GM18505 (cell line): Measurements from ENCODE around the gene NFIC.

Experiments used
- ATAC-seq: cut with Tn5 transposase; IDR thresholded peaks from one replicate; pipeline ENCODE4 v1.9.1; 2021; ENCODE audit not compliant: unreplicated experiment
- POLR2A ChIP-seq: IDR thresholded peaks from 4 replicates; pipeline ENCODE4 v1.6.1; 2011; ENCODE audit warnings: borderline replicate concordance; ENCODE audit not compliant: insufficient read depth, insufficient read length; ENCODE audit errors: extremely low read depth

Gene NFIC

GRCh38 chr19:3479177-3479833 is 112.9 kb downstream of the NFIC start:
- ATAC-seq, result no peak
- no peak for TF ChIP-seq POLR2A

GRCh38 chr19:3479834-3480215 is 113.4 kb downstream of the NFIC start:
- no peak for TF ChIP-seq POLR2A
- no peak for ATAC-seq

DNA sequence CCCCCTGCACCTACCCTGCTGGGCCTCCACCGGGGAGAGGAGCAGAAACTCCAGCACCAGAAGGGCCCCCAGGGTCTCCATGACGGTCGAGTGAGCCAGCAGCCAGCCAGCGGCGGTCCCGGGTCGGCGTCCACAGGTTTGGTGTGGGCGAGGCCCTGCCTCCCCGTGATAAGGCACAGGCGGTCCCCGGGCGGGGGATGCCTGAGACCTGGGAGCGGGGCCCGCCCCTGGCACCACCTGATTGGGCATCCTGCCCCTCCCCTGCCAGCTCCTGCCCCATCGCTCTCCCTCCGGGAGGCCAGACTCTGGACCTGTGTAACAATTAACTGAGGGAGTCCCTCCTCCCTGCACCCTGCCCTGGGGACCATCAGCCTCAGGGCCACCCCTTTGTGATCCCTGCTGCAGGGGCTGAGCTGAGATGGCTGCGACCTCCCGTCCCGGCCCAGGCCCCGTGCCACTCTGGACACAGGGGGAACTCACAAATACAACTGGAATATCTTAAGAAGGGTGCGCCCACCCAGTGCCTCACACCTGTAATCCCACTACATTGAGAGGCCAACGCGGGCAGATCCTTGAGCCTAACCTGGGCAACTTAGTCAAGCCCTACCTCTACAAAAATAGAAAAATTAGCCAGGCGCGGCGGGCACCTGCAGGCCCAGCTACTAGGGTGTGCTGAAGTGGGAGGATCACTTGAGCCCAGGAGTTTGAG is 114.2 kb downstream of the NFIC start, which contains the start of gene SMIM24:
TSS of gene SMIM24 (minus strand) at position 143 of the 709 bp plus-strand sequence. CDS start at position 81, 62 bp downstream.
- TF ChIP-seq POLR2A, result no peak
- ATAC-seq, result no peak

GRCh38 chr19:3481241-3482090 is 115.1 kb downstream of the NFIC start:
- no peak for TF ChIP-seq POLR2A
- no peak for ATAC-seq

GRCh38 chr19:3482507-3483225 is 116.3 kb downstream of the NFIC start:
- no peak for ATAC-seq
- TF ChIP-seq POLR2A, result no peak

DNA sequence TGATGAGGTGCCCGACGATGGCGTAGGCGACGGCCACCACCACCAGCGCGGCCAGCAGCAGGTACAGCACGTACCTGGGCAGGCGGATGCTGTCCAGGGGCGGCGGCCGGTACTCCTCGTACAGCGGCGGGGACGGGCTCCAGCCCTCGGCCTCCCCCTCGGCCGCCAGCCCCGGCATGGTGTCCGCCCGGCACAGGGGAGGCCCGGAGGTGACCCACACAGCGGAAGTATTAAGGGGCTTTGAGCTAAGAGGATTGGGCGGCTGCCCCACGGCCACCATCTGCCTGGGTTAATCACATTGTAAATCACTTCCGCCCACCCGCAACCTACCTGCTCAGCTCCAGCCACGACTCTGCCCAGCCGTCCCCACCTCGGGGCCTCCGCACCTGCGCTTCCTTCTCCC is 116.8 kb downstream of the NFIC start, which contains the start of gene SMIM44:
TSS of gene SMIM44 (minus strand) at position 216 of the 403 bp plus-strand sequence. CDS start at position 178, 38 bp downstream.
- no peak for ATAC-seq

GRCh38 chr19:3491396-3492119 is 125.2 kb downstream of the NFIC start:
- no peak for TF ChIP-seq POLR2A
- ATAC-seq, result no peak

More for the DNA sequence above, 116.8 kb downstream of the NFIC start, which contains the start of gene SMIM44:
- no peak for TF ChIP-seq POLR2A

DNA sequence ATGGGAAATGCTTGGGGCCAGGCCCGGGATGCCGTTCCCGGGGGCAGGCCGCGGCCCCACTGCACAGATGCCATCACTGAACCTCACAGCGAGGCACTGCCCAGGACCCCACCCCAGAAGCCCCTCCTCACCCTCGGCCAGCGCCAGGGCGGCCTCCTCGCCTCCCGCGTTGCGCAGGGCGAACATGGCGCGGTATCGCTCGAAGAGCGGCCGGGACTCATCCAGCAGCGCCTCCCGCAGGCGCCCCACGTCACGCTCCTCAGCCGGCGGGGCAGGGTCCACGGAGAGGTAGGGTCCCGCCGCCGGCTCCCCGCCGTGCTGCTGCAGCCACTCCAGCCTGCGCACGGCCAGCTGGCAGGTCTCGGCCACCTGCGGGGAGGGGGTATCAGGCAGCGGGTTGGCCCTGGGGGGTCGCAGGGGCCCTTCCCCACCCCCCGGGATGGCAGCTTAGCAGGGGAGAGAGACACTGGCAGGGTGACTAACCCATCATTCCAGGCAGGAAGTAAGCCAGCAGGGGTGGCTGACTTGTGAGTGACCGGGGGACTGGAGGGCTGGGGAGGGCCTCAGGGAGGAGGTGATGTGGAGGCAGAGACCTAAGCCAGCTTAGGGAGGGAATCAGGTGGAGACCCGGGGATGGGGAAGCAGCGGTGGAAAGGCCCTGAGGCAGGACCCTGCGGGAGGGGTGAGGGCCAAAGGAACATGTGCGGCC is 125.9 kb downstream of the NFIC start:
- no peak for TF ChIP-seq POLR2A
- ATAC-seq, result no peak

DNA sequence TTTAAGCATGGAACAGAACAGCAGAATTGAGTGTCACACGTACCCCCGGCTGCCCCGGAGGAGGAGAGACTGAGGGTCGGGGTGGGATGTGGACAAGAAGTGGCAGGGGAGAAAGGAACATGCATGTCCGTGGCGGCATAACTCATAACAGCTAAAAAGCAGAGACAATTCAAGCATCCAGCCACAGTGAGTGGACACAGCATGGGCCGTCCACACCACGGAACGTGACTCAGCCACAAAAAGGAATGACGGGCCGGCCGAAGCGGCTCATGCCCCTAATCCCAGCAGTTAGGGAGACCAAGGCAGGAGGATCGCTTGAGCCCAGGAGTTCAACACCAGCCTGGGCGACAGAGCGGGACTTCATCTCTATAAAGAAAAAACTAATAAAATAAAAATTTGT is 126.5 kb downstream of the NFIC start:
- ATAC-seq, result no peak
- TF ChIP-seq POLR2A, result no peak

DNA sequence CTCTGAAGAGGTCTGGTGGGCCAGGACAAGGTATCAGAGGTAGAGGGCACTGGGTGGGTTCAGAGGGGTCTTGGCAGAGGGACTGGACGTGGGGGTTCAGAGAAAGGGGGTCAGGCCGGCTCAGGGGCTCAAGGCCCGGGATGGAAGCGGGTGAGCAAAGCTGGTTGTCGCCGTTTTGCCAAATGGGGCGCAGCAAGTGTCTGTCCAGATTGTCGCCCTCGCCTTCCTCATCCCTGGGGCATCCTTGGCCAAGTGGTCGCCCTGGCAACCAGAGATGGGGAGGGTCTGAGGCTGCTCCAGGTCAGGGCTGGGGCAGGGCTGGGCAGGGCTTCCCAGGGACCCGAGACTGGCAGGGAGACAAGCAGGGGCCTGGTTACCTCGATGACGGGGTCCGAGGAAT is 127.3 kb downstream of the NFIC start:
- TF ChIP-seq POLR2A, result no peak
- no peak for ATAC-seq

DNA sequence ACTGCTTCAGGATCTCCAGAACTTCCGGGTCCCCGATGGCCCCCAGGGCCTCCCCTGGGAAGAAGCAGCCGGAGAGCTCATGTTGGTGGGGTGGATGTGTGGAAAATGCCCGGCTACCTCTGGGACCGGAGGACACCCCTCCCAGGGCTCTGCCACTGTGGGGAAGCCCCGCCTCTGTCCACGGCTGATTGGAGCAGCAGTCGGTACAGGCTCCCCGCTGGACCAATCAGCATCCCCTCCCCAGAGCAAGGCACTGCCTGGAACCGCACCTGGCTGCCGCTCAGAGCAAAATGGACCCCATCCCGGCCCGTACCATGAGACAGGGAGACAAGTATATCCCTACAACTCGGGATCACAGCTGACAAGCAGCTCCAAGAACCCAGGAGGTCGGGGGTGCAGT is 127.7 kb downstream of the NFIC start:
- no peak for TF ChIP-seq POLR2A
- no peak for ATAC-seq

DNA sequence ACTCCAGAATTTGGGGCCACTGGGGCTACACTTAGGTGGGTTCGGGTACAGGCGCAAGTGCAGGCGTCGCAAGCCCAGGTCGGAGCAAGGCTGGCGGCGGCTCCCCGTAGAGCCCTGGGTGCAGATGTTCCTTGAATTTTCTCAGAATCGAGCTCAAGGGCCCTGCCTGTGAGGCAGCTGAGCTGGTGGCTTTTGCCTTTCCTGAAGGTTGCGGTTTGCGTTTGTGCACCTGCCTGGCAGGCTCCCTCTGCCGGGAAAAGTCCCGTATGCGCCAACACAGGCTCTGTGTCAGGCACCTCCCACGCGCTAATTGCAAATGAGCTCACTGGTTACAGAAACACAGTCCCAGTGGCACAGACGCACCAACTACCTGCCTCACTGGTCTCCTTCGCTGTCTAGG is 128.2 kb downstream of the NFIC start:
- TF ChIP-seq POLR2A, result no peak
- no peak for ATAC-seq
